GM18873 (cell line): ENCODE measurements around the gene TH.
"Not testable (repeated sequence)": the region's sequence is repeated elsewhere in the genome, so short reads cannot be mapped to it uniquely, and the experiment has no call there.

Source experiments
- ATAC-seq: cut with Tn5 transposase; IDR thresholded peaks from one replicate; pipeline ENCODE4 v1.9.1; 2021; ENCODE audit warnings: mild to moderate bottlenecking, moderate library complexity, moderate number of reproducible peaks; ENCODE audit not compliant: unreplicated experiment, low FRiP score

Gene TH

DNA sequence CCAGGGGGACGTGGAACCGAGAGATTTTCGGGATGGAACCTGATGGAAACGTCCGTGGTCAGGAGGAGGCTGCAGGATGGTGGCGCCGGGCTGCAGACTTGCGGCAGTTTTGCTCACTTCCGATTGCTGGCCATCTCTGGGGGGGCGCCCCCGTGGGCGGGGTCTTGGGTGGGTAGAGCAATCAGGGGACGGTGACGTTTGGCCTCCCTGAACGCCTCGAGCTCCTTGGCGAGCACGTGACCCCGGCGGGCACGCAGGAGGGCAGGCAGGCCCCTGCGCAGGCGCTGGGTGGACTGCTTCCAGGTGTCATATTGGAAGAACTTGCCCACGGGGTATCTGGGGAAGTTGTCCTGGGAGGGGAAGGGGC is 38.8 kb downstream of the TH start:
- ATAC-seq: no peak

DNA sequence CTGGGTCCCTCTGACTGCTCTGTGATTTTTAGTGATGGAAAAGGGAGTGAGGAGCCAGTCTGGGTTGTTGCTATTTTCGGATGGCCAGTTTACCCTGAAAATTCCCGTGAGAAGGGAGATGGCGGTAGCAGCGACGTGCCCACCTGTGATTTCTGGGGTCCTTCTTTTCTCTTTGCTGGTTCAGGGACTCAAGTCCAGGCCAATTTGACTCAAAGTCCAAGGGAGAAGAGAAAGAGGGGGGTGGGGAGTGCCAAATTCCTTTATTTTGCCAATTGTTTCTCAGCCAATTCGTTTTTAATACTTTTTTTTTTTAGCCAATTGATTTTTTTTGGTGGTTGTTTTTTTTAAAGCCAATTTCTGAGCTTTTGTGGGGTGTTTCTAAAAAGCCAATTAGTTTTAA is 39.4 kb downstream of the TH start:
- ATAC-seq: no peak

DNA sequence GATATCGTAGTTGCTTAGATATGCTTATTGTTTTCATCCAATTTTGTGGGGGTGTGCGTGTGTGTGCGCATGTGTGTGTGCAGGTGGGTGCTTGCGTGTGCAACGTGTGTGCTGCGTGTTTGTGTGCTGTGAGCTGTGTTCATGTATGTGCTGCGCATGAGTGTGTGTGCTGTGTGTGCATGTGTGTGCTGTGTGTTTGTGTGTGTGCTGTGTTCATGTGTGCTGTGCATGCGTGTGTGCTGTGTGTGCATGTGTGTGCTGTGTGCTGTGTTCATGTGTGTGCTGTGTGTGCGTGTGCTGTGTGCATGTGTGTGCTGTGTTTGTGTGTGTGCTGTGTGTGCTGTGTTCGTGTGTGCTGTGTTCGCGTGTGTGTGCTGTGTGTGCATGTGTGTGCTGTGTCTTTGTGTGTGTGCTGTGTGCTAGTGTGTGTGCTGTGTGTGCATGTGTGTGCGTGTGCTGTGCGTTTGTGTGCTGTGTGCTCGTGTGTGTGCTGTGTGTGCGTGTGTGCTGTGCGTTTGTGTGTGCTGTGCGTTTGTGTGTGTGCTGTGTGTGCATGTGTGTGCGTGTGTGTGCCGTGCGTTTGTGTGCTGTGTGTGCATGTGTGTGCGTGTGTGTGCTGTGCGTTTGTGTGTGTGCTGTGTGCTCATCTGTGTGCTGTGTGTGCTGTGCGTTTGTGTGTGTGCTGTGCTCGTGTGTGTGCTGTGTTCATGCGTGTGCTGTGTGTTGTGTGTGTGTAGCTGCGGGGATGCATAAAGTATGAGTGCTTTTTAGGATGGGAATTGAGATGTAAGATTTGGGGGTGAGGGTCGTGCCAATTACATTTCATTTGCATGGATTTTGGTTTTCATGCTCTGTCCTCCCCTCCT is 40.0 kb downstream of the TH start:
- ATAC-seq: no peak

DNA sequence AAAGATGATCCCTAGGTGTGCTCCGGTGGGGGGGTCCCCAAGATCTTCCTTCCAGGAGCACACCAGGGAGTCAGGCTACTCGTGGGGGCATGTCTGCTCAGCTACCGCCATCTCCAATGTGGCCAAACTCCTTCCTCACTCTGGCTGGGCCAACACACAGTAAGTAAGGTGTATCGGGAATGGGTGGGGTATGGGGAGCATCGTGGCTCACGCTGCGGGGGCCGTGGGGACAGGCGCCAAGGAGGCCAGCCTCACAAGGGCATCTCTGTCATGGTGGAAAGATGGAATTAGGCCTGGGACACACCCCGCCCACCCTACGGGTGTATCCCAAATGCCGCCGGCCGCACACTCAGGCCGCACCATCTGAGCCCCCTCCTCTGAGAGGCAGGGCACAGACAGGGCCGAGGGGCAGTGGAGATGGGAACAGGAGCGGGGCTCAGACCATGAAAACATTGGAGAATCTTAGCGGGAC is 40.7 kb downstream of the TH start:
- ATAC-seq: no peak

GRCh38 chr11:2129699-2130366 is 41.8 kb downstream of the TH start:
- no peak for ATAC-seq

DNA sequence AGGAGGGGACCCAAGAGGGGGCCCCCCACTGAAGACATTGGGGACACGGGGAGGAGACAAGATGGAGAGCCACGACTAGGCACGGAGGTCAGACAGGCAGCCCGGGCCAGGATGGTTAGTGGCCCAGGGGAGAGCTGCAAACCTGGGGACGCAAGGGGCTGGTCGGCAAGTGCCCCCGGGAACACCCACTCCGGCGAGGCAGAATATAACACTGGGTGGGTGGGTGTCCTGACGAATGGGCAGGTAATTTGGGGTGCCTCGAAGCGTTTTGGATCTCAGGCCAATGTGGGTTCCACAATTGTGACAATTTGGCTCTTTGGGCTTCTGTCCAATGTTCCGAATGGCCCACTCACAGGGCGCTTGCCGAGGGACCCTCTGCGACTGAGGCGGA is 42.3 kb downstream of the TH start:
- no peak for ATAC-seq

DNA sequence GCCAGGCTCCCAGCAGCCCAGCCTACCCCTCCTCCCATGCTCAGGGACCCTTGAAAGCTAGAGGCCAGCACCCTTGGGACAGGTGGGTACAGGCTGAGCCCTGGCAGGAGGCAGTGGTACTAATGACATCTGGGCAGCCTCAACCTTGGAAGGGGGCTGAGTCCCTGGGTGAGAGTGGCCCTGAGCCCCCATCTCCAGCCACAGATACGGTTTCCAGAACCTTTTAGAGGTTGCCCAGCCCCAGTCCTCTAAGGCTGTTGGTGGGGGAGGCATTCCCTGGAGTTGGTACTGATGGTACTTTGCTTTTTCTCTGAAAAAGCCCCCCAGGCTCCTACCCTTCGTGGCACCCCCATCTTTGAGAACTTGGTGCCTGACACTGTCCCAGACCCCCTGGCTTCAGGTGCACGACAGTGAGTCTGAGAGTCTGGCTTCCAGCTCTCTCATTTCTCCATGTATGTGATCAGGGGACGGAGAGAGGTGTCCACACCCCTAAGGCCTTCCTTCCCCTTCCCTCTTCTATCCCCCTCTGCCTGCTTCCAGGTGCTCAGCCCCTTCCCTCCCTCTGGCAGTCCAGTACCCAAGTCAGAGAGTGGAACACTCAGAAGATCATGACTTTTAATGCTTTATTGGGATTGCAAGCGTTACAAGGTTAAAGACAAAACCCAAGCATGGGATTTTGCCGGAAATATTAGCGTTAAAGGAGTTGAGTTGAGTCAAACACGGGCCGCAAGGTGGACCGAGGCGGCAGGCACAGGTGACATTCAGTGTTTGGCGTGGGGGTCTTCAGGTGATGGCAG is 42.9 kb downstream of the TH start:
- ATAC-seq: no peak

GRCh38 chr11:2128130-2128510 is 43.5 kb downstream of the TH start:
- no peak for ATAC-seq

DNA sequence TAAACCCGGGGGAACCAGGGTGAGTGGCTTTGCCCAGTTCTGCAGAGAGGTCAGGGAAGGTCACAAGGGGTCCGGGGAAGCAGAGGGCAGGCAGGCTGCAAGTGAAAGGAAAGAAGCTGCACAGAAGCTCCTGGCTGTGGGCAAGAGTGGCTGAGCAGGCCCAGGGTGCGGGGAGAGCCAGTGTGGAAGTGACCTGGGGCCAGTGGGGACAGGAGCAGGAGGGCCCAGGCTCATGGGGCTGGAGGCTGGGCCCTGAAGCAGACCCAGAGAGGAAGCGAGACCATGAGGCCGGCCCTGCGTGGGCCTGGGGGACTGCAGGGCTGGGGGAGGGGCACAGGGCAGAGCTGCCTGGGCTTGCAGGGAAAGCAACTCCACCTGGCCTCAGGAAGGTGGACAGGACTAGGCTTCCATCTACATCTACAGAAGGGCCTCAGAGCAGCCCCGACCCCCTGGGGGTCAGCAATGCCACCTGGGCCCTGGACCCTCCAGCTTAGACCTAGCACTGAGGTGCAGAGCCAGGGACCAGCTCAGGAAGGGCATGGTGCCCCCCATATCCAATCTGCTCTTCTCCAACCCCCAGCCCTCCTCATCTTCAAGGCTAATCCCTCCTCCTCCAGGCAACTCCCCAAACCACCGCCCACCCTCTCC is 44.0 kb downstream of the TH start:
- no peak for ATAC-seq

DNA sequence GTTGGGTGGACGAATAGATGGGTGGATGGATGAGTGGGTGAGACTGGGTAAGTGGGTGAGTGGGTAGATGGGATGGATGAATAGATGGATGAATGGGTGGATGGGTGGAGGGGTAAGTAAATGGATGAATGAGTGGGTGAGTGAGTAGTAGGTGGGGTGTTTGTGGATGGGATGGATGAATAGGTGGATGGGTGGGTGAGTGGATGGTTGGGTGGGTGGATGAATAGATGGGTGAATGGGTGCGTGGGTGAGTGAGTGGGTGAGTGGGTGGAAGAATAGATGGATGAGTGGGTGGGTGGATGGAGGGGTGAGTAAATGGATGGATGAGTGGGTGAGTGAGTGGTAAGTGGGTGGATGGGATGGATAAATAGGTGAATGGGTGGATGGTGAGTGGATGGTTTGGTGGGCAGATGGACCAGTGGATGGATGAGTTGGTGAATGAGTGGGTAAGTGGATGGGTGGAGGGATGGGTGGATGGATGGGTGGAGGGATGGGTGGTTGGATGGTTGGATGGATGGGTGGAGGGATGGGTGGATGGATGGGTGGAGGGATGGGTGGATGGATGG is 45.0 kb downstream of the TH start:
- no peak for ATAC-seq

- not testable (repeated sequence) for ATAC-seq
Observed at GRCh38 chr11:2124736-2125484, 46.7 kb downstream of the TH start.

DNA sequence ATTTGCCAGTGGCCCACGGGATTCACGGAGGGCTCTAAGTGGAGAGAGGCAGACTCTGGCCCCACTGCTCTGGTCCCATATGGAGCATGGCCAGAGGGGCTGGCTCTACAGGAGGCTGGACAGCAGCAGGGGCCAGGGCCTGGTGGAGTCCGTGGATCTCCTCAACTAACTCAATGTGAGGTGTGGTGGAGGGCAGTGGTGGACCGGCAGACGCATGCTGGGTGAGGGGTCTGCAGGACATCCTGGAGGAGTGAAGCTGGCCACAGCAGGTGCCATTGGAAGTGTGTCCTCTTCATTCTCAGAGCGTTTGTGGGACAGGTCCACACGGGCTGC is 48.0 kb downstream of the TH start:
- ATAC-seq: no peak

DNA sequence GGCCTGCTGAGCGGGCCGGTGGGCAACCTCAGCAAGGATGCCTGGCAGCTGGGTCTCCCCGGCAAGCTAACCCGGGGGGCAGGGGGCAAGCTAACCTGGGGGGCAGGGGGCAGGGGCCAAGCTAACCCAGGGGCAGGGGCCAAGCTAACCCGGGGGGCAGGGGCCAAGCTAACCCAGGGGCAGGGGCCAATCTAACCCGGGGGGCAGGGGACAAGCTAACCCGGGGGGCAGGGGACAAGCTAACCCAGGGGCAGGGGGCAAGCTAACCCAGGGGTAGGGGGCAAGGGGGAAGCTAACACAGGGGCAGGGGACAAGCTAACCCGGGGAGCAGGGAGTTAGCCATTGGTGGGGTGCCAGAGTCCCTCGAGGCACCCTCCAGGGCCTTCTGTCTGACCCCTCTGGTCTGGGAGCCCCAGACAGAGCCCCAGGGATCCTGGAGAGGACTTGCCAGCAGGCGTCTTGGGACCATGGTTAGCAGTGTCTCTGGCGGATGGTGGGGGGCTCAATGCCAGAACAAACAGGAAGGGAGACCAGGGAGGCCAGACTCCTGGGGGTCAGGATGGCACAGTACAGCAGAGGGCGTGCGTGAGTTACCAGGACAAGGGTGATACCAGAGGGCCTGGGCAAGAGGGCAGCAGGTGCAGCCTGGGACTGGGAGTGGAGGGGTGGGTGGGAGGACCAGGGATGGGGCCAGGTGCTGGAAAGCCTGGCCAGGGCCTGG is 48.5 kb downstream of the TH start:
- no peak for ATAC-seq

- no peak for ATAC-seq
Observed at GRCh38 chr11:2122222-2122906, 49.3 kb downstream of the TH start.

GRCh38 chr11:2121227-2122130 is 50.1 kb downstream of the TH start:
- no peak for ATAC-seq

DNA sequence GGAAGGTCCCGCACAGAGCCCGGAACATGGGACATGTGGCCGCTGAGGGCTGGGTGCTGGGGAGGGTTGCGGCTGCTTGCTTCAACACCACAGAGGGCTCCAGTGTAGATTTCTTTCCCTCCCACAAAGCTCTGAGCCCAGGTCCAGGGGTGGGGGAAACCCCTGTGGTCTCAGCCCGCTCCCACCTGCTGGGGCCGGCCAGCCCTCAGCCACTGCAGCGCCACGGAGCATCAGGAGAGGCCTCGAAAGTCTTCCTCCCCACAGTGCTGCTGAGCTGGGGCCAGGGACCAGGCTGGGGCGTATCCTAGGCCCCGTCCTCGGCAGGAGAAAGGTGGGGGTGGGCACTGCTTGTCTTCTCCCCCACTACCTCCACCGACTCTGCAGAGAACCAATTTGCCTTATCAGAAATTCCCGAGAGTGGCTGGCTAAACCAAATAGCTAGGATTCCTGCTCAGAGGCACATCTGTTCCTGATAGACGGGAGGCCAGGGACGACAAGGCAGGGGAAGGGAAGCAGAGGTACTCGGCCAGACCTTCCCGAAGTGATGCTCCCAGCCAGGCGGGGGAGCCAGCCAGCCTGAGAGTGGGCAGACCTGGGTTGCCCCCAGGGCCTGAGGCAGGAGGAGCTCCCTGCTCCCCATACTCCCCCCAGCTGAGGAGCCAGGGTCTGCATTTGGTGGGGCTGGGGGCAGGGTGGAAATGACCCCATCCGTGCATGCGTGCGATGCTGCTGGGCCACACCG is 51.1 kb downstream of the TH start:
- ATAC-seq: no peak

DNA sequence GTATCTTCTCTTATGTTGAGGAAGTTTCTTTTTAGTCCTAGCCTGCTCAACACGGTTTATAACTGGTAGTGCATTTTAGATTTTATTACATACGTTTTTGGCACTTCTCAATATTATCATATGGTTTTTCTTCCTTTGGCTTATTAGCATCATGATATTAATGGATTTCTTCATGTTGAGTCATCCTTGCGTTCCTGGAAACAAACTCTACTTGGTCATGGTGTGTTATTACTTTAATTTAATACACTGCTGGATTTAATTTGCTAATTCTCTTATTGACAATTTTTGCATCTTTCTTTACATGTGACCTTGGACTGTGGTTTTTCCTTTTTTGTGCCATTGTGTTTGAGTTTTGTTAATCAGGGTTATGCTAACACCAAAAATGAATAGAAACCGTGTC is 52.9 kb downstream of the TH start:
- no peak for ATAC-seq
